ENCODE results near the gene RNF11.
A peak's percentile ranks its signal among the peaks of the same experiment; 100 is the strongest.

The RNF11 gene

GRCh38 chr1:51294566-51295184 is 58.6 kb downstream of the RNF11 start:
- DNase-seq: no peak

- no peak for DNase-seq
These were observed 59.9 kb downstream of the RNF11 start for GRCh38 chr1:51295926-51296325.

GRCh38 chr1:51296383-51297357 is 60.6 kb downstream of the RNF11 start:
- DNase-seq: peak in 56 of 58 donors; percentile 11 to 88 (median 68)

DNA sequence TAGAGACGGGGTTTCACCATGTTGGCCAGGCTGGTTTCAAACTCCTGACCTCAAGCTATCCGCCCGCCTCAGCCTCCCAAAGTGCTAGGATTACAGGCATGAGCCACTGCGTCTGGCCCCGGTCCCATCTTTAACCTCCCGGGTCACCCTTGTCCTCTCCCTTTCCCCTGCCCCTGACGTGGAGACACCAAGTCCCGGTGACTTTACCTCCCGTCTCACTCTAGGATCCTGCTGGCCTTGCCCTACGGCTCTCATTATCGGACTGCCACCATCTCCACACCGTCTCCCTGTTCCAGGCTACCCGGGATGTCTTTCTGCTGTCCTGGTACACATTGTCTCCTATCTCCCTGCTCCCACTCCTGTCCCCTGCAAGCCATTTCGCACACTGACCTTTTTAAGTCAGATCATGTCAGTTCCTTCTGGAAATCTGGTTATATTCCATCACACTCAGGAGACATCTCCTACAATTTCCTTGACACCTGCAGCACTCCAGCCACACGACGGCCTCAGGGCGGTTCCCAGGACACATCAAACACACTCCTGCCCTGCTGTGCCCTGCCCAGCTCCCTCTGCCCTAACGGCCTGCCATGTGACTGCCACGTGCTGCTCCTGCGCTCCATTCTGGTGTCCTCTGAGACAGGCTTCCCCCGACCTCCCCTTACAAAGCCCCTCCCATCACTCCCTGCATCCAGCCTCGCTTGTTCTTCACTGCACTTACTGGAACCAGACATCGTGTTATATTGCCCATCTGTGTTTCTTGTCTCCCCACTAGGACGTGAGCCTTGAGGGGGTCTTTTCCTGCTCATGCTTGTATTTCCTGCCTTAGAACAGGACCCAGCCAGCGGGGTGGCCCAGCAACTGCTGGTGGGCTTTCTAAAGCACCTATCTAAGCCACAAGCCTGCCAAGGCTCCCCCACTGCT is 61.6 kb downstream of the RNF11 start:
- DNase-seq: no peak

DNA sequence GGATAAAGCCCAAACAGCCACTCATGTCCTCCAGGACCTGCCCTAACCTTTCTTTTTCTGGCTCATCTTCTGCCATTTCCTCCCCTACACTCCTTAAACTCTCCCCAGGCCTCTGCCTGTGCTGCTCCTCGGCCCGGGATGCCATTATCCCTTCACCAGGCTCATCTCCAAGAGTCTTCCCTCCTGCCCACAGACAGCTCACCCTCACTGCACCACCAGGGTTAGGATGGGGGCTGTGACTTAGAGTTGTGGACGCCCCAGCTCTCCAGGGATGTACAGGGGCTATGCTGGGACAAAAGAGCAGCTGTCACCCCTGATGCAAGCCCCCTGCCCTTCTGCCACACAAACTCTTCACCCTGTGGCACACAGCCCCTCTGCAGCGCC is 62.2 kb downstream of the RNF11 start:
- no peak for DNase-seq

GRCh38 chr1:51299185-51299885 is 63.3 kb downstream of the RNF11 start:
- DNase-seq: no peak

DNA sequence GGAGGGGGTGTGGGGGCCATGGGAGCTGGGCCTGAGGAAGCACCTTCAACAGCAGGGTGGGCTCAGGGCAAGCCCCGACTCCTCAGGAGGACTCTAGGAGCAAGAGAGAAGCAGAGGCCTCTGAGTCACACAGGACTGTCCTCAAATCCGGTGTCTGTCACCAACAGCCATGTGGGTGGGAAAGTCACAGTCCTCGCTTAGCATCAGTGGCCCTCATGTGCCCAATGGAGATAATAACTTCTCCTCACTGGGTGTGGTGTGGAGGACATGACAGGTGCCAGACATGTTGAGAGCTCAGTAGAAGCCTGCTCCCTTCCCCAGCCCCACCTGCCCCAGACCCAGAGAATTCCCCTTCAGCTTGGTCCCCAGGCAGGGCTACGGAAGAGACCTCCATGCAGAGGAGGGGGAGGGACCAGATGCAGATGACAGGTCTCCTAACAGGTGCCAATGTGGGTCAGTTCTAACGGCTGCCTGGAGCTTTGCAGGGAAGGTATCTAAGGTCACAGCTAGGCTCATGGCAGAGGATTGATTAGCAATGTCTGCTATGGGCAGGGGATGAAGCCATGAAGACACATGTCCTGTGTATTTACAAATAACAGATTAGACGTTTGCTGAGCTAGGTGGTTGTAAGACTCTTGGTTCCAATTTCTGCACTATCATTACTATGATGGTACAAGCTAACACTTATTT is 64.1 kb downstream of the RNF11 start:
- no peak for DNase-seq

- DNase-seq: no peak
These were observed 65.2 kb downstream of the RNF11 start for GRCh38 chr1:51301152-51301843.

GRCh38 chr1:51301844-51302162 is 65.7 kb downstream of the RNF11 start:
- DNase-seq: no peak

- no peak for DNase-seq
These were observed 66.2 kb downstream of the RNF11 start for GRCh38 chr1:51302270-51302669.

- DNase-seq: no peak
These were observed 66.7 kb downstream of the RNF11 start for GRCh38 chr1:51302746-51303145.

GRCh38 chr1:51303315-51303714 is 67.2 kb downstream of the RNF11 start:
- DNase-seq: no peak

GRCh38 chr1:51303751-51304251 is 67.7 kb downstream of the RNF11 start:
- DNase-seq: no peak

DNA sequence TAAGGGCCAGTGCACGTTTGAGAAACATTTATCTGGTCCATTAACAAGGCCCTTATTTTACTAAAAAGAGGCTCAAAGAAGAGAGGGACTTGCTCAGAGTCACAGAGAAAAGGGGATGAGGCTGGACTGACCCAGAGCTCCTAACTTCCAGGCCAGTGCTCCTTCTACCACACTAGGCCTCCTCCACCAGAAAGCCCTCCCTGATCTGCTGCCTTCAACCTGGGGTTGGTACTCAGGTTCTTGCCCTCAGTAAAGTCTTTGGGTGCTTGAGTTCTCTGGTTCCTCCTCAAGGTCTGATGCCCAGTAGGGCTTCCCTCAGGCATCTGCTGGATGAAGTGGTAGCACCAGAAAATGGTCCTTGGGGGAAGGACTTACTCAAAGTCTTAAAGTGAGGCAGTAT is 68.3 kb downstream of the RNF11 start:
- no peak for DNase-seq

- no peak for DNase-seq
These were observed 69.3 kb downstream of the RNF11 start for GRCh38 chr1:51305371-51305823.

DNA sequence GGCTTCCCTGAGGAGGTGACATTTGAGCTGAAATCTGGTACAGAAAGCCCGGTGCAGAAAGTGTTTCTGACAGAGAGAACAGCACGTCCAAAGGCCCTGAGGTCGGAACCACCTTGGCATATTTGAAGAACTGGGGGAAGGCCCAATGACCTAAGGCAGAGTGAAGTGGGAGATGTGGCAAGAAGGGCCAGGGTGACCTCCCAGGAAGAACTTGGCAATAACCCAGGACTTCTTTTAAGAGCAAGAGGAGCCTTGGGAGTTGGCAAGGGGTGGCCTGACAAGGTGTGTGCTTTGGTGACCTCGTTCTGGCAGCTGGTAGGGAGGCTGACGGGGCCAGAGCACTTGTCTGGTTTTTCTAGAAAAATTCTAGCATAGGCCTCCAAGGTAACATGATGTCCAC is 70.9 kb downstream of the RNF11 start:
- DNase-seq: no peak

GRCh38 chr1:51308636-51309035 is 72.6 kb downstream of the RNF11 start:
- no peak for DNase-seq

GRCh38 chr1:51309291-51309690 is 73.2 kb downstream of the RNF11 start:
- no peak for DNase-seq

DNA sequence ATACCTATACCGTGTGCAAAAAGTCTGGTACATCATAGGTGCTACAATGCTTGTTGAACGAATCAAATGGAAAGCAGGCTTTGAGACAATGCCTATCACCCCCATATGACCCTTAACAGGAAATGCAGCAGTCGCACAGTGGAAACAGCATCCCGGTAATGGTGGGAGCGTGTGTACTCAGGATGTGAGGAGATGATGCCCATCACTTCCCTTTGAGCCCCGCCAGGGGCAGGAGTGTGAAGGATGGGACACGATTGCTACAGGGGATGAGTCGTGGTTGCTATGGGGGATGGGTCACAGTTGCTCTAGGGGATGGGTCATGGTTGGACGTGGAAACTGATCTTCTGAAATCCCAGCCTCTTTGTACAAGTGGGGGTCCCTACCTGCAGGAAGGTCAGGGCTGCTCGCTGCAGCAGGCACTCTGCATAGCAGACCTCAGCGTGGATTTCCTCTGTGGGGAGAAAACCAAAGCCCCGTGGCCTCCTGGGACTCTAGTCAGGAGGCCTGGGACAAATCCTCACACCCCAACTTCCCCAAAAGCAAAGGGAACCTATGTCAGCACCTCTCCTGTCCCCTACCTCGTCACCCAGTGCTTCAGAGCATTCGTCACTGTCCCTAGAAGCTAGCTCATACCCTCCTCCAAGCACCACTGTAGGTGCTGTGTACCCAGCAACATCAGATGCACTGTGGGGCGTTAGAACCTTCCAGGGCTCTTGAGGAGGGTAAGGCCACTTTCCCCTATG is 75.0 kb downstream of the RNF11 start:
- no peak for DNase-seq

Data from anterior cingulate cortex (tissue), 58 donors.